Muscle of arm (tissue), 12 donors: ENCODE data around the gene STK10. TPM values are rescaled to one million over a fixed set of nuclear protein-coding genes. Genes with fewer than 3 reads are reported as not detected.
A peak's percentile ranks its signal among the peaks of the same experiment; 100 is the strongest.

Source experiments
- DNase-seq: peaks from one replicate; pipeline ENCODE4 v3.0.0-alpha.2; 2013
- polyA plus RNA-seq, 12 donors: library from polyadenylated mRNA; unstranded; fragments of 120-200 nt; gene quantifications; one replicate each; pipeline ENCODE4 v1.2.1, GENCODE V29; 2013; ENCODE audit not compliant: insufficient read length in 12 of 12

STK10 gene
- polyA plus RNA-seq, 12 donors = 12.7 to 50.4 (median 19.7) TPM; not detected in 1

- no peak for DNase-seq
These were observed 77.7 kb downstream of the STK10 start for GRCh38 chr5:172110260-172110815.

- DNase-seq = no peak
These were observed 78.3 kb downstream of the STK10 start for GRCh38 chr5:172109749-172110148.

- DNase-seq = peak; percentile 49
These were observed 80.5 kb downstream of the STK10 start for GRCh38 chr5:172107571-172107970.

- DNase-seq = peak; percentile 79
These were observed 81.3 kb downstream of the STK10 start for GRCh38 chr5:172106511-172107356.

- DNase-seq = no peak
These were observed 82.2 kb downstream of the STK10 start for GRCh38 chr5:172105811-172106210.

GRCh38 chr5:172104801-172105701 is 83.0 kb downstream of the STK10 start:
- no peak for DNase-seq

GRCh38 chr5:172104021-172104420 is 84.0 kb downstream of the STK10 start:
- DNase-seq = no peak

- DNase-seq = peak; percentile 59
These were observed 85.0 kb downstream of the STK10 start for GRCh38 chr5:172102913-172103626.

GRCh38 chr5:172102218-172102870 is 85.7 kb downstream of the STK10 start:
- no peak for DNase-seq

- DNase-seq = no peak
These were observed 86.3 kb downstream of the STK10 start for GRCh38 chr5:172101547-172102217.

GRCh38 chr5:172098883-172099282 is 89.1 kb downstream of the STK10 start:
- no peak for DNase-seq

GRCh38 chr5:172098046-172098445 is 90.0 kb downstream of the STK10 start:
- DNase-seq = no peak

GRCh38 chr5:172097356-172097755 is 90.7 kb downstream of the STK10 start:
- DNase-seq = no peak

- DNase-seq = no peak
These were observed 91.7 kb downstream of the STK10 start for GRCh38 chr5:172096207-172096940.

GRCh38 chr5:172095368-172096206 is 92.4 kb downstream of the STK10 start:
- no peak for DNase-seq

- DNase-seq = no peak
These were observed 94.1 kb downstream of the STK10 start for GRCh38 chr5:172093965-172094364.

- DNase-seq = no peak
These were observed 94.5 kb downstream of the STK10 start for GRCh38 chr5:172093559-172093958.

- DNase-seq = no peak
These were observed 95.9 kb downstream of the STK10 start for GRCh38 chr5:172091956-172092732.
